Right lobe of liver (tissue), 6 donors: Measurements from ENCODE around the gene ATG101. TPM values are rescaled to one million over a fixed set of nuclear protein-coding genes. Genes with fewer than 3 reads are reported as not detected.

Experiments
- ATAC-seq, 4 donors: fragments of 200-7000 bp; cut with Tn5 transposase; one replicate each; pipeline ENCODE4 v1.9.1; 2020; ENCODE audit warnings: mild to moderate bottlenecking in 4 of 4, moderate library complexity in 4 of 4
- DNase-seq, 3 donors: peaks; one replicate each; pipeline ENCODE4 v3.0.0-alpha.2; 2020
- H3K27ac ChIP-seq, 3 donors: fragments of 200-600 bp; one replicate each; pipeline ENCODE4 v1.8.0; 2022
- H3K27me3 ChIP-seq, 2 donors: fragments of 200-600 bp; one replicate each; pipeline ENCODE4 v1.8.0; 2022
- H3K36me3 ChIP-seq, 4 donors: fragments of 200-600 bp; sonication (generic) in 1 of 4; one replicate each; pipeline versions ENCODE4 v1.5.1 to v1.8.0; 2017 to 2022; ENCODE audit warnings: control low read depth in 1 of 4
- H3K4me1 ChIP-seq, 4 donors: fragments of 200-600 bp; sonication (generic) in 1 of 4; one replicate each; pipeline versions ENCODE4 v1.5.1 to v1.8.0; 2017 to 2022; ENCODE audit warnings: control low read depth in 1 of 4
- H3K4me3 ChIP-seq, 3 donors: fragments of 200-600 bp; one replicate each; pipeline ENCODE4 v1.8.0; 2022
- H3K9me3 ChIP-seq, 4 donors: fragments of 200-600 bp; sonication (generic) in 1 of 4; one replicate each; pipeline versions ENCODE4 v1.5.1 to v1.8.0; 2017 to 2022; ENCODE audit warnings: control low read depth in 1 of 4
- CTCF ChIP-seq, 4 donors: fragments of 200-600 bp in 3 of 4; fragments of 450-650 bp in 1 of 4; IDR thresholded peaks; one replicate each; pipeline versions ENCODE4 v1.5.1 to v1.8.0; 2016 to 2022; ENCODE audit warnings: antibody characterized with exemption in 4 of 4, mild to moderate bottlenecking in 2 of 4
- POLR2A ChIP-seq: fragments of 450-650 bp; IDR thresholded peaks from one replicate; pipeline ENCODE4 v1.6.1; 2017; ENCODE audit warnings: antibody characterized with exemption, mild to moderate bottlenecking
- WGBS: methylation state at CpG from one replicate; pipeline ENCODE4 v1.1.6; 2018; ENCODE audit warnings: low coverage, low lambda C conversion rate; ENCODE audit not compliant: insufficient coverage; ENCODE audit errors: missing lambda C conversion rate; 5-methylcytosine and 5-hydroxymethylcytosine counted together
- intact Hi-C, 2 donors: fragments of 100-400 bp; cut with DNase I; formaldehyde crosslinking; loops; one replicate each; pipeline versions ENCODE4 v1.11.2 to v1.14.1; 2022
- total RNA-seq, 6 experiments: library from RNA; depleted of rRNA in 2 of 6; stranded (reverse); fragments of >200 nt in 2 of 6; fragmentation: NEBNext Ultra II Directional in 3 of 6; extraction: Animal tissue kit (Norgen Biotek cat#: 25700) in 3 of 6; gene quantifications; one replicate each; pipeline versions ENCODE4 v1.1.0 to v1.2.4, GENCODE V29; 2016 to 2023
- donor health status: DM: no; HTN: yes; CAD: no.
- donor health status: DM: no; HTN: no; CAD: no.
- donor health status: DM: no; HTN: no; CAD: no.
- donor health status: DM: no; HTN: yes; CAD: no.
- donor health status: DM: no; HTN: yes; CAD: no.

The ATG101 gene
- total RNA-seq, 6 experiments from 2014 or later = 17.4 to 29.7 (median 21.0) TPM

- intact Hi-C loops = no loop called here
- no peaks in the 10 kb centered on the region for H3K27me3 ChIP-seq
- H3K36me3 ChIP-seq = no peaks in the 10 kb centered on the region
- no peak overlapping the region for H3K27ac ChIP-seq
- WGBS = 90% methylated on average over 6 of the region's 21 CpGs
- no peak for TF ChIP-seq CTCF (IDR thresholded peaks at IDR 0.05)
- TF ChIP-seq POLR2A = no peak
- ATAC-seq = no peak
- no peak overlapping the region for H3K4me3 ChIP-seq
- H3K4me1 ChIP-seq = peaks cover 0 to 12% (median 6%) of the 10 kb centered on the region in 4 donors
- DNase-seq = peak in 1 of 3 donors; percentile 58
- no peaks in the 10 kb centered on the region for H3K9me3 ChIP-seq
Observed at GRCh38 chr12:52054833-52055730, 14.7 kb upstream of the ATG101 start.

DNA sequence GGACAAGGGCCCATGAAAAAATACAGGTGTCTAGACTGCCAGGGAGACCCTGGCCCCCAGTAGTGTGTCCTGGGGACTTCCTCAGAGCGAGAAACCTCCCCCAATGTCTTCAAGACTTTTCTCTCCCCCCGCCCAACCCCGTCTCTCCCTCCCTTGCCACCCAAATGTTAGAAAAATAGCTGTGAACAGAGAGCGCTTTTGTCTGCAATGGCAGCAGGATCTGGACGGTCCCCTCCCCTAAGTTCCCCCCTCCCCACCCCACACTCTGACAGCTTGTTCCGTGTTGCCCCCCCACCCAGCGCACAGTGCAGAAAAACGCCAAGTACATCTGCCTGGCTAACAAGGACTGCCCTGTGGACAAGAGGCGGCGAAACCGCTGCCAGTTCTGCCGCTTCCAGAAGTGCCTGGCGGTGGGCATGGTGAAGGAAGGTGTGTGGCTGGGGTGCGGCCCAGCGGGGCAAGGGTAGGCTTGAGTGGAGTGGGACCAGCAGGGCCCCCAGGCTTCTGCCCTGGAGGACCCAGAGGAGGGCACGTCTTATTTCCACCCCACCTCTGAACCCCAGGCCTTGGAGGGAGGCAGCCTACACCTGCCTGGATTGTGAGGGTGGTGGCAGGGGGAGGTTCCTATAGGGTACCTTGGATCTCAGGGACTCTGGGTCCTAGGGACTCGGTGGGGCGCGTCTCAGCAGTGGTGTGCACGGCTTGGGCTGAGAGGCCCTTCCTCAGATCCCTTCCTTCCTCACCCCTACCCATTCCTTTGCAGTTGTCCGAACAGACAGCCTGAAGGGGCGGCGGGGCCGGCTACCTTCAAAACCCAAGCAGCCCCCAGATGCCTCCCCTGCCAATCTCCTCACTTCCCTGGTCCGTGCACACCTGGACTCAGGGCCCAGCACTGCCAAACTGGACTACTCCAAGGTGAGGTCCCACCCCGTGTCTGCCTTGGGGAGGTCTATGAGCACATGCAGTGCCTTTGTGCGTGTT is 13.8 kb upstream of the ATG101 start:
- H3K27ac ChIP-seq = no peak overlapping the region
- H3K4me1 ChIP-seq = peaks cover 0 to 4% (median under 1%) of the 10 kb centered on the region in 4 donors
- TF ChIP-seq CTCF (IDR thresholded peaks at IDR 0.05) (no peak), POLR2A (no peak)
- ATAC-seq (peak in 1 of 4 donors; percentile 0), DNase-seq (peak in 1 of 3 donors; percentile 60)
- WGBS = 79% methylated on average over 15 of the region's 27 CpGs
- no peaks in the 10 kb centered on the region for H3K9me3 ChIP-seq
- intact Hi-C loops = no loop called here
- no peak overlapping the region for H3K4me3 ChIP-seq
- no peaks in the 10 kb centered on the region for H3K27me3 ChIP-seq
- no peaks in the 10 kb centered on the region for H3K36me3 ChIP-seq

DNA sequence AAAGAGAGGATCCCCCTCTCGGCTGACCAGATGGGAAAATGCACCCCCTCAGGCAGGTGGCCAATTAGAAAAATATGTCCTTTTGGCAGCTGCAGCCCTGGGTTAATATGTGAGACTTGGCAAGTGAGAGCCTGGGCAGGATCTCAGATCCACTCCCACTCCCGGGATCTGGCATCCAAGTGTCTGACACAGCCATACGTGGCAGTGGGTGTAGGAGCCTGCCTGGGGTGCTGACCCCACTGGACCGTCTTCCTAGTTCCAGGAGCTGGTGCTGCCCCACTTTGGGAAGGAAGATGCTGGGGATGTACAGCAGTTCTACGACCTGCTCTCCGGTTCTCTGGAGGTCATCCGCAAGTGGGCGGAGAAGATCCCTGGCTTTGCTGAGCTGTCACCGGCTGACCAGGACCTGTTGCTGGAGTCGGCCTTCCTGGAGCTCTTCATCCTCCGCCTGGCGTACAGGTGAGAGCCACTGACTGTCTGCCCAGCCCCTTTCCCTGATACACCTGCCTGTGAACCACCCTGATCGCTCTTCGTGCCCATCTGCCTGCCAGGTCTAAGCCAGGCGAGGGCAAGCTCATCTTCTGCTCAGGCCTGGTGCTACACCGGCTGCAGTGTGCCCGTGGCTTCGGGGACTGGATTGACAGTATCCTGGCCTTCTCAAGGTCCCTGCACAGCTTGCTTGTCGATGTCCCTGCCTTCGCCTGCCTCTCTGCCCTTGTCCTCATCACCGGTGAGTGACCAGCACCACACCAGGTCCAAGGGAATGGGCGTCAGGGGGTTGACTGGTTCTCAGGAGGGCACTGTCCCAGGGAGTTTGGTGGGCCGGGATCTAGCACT is 12.8 kb upstream of the ATG101 start:
- DNase-seq = peak in 1 of 3 donors; percentile 55

DNA sequence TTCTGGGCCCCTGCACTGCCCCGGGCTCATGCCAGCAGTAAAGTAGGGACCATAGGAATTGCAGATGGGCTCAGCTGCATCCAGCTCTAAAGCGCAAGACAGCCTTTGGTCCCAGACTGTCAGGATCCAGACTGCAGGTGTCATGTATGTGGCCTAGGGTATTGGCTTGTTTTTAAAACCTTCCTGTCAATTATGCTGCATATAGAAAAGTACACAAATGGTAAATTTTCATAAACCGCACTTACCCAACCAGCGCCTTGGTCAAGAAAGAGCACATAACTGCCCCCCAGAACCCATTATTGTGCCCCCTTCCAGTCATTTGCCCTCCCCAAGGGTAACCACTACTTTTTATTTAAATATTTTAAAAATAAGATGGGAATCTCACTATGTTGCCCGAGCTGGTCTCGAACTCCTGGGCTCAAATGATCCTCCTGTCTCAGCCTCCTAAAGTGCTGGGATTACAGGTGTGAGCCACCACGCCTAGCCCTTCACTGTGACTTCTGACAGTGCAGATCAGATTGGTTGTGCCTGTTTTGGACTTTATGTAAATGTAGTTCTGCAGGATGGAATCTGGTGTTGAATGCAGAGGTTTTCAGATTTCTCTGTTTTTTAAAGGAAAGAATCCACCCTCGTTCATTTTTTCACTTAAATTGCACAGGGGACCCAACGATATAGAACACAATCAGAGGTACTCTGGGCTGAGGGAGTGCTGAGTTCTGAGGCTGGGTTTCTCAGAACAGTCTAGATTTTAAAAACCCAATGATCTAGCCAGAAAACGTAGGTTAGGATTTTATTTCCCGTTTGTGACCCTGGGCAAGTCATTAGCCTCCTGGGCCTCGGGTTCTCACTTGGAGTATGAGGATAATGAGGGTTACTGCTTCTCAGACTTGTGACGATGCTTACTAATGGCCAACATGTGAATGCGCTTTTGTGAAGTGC is 11.9 kb upstream of the ATG101 start:
- H3K36me3 ChIP-seq = no peaks in the 10 kb centered on the region
- no peak overlapping the region for H3K27ac ChIP-seq
- 92% methylated on average over 14 of the region's 14 CpGs for WGBS

More for the DNA sequence above, 12.8 kb upstream of the ATG101 start:
- 80% methylated on average over 3 of the region's 23 CpGs for WGBS
- no peaks in the 10 kb centered on the region for H3K36me3 ChIP-seq
- H3K27me3 ChIP-seq = no peaks in the 10 kb centered on the region
- intact Hi-C loops = no loop called here
- no peaks in the 10 kb centered on the region for H3K4me1 ChIP-seq
- H3K9me3 ChIP-seq = no peaks in the 10 kb centered on the region
- H3K4me3 ChIP-seq = no peak overlapping the region
- ATAC-seq = no peak
- TF ChIP-seq POLR2A = no peak
- no peak overlapping the region for H3K27ac ChIP-seq

More for the DNA sequence above, 11.9 kb upstream of the ATG101 start:
- H3K27me3 ChIP-seq = no peaks in the 10 kb centered on the region
- ATAC-seq (no peak), DNase-seq (no peak)
- H3K4me1 ChIP-seq = no peaks in the 10 kb centered on the region
- H3K9me3 ChIP-seq = no peaks in the 10 kb centered on the region
- intact Hi-C loops = no loop called here
- no peak overlapping the region for H3K4me3 ChIP-seq
- TF ChIP-seq POLR2A (no peak), CTCF (IDR thresholded peaks at IDR 0.05) (no peak)
